ENCODE data around the gene ZNF629.

ZNF629 gene

DNA sequence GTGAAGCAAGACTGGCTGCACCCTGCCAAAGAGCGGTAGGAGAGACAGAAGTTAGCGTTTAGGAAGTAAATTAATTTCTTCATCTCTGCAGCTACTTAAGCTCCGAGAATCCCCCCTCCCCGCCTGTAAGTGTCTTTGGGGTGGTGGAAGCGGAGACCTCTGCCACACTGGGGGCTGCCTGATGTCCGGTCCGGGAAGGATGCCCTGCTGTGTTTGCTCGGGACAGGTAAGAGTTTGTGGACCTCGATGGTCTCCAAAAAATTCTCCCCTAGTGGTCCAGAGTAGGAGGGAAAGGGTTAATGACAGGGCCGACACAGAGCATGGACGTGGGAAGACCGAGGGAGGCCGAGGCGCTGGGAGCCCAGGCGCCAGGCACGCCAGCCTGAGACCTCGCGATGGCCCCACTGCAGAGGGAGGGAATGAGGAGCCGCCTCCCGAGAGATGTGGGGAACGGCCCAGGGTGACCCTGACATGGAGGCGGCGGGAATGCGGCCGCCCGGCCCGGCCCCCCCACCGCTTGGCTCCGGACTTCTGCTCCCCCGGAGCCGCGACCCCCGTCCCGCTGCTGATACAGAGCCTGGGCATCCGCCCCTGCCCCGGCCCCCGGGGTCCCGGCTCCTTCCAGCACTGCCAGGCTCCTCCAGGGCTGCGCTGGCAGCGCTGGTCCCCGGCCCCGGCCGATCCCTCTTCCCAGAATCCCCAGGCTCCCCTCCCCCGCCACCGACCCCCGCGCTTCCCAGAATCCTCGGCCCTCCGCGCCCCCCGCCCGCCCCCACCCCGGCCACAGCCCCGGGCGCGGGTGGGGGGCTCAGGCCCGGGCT, 680 bp downstream of the ZNF629 start:
- no peak for DNase-seq (ENCODE audit: low read depth, low spot score)

GRCh38 chr16:30785126-30786106, 1.6 kb downstream of the ZNF629 start:
- DNase-seq (ENCODE audit: low read depth, low spot score), result no peak

- no peak for DNase-seq (ENCODE audit: low read depth, low spot score)
These were observed 2.8 kb downstream of the ZNF629 start for GRCh38 chr16:30784215-30784614.

- no peak for DNase-seq (ENCODE audit: low read depth, low spot score)
These were observed 3.5 kb downstream of the ZNF629 start for GRCh38 chr16:30783280-30784109.

- DNase-seq (ENCODE audit: low read depth, low spot score), result no peak
These were observed 4.3 kb downstream of the ZNF629 start for GRCh38 chr16:30782486-30783279.

GRCh38 chr16:30780549-30780948, 6.5 kb downstream of the ZNF629 start:
- DNase-seq (ENCODE audit: low read depth, low spot score), result no peak

- DNase-seq (ENCODE audit: low read depth, low spot score), result no peak
These were observed 7.0 kb downstream of the ZNF629 start for GRCh38 chr16:30780021-30780420.

GRCh38 chr16:30779596-30779995, 7.4 kb downstream of the ZNF629 start:
- DNase-seq (ENCODE audit: low read depth, low spot score), result no peak

DNA sequence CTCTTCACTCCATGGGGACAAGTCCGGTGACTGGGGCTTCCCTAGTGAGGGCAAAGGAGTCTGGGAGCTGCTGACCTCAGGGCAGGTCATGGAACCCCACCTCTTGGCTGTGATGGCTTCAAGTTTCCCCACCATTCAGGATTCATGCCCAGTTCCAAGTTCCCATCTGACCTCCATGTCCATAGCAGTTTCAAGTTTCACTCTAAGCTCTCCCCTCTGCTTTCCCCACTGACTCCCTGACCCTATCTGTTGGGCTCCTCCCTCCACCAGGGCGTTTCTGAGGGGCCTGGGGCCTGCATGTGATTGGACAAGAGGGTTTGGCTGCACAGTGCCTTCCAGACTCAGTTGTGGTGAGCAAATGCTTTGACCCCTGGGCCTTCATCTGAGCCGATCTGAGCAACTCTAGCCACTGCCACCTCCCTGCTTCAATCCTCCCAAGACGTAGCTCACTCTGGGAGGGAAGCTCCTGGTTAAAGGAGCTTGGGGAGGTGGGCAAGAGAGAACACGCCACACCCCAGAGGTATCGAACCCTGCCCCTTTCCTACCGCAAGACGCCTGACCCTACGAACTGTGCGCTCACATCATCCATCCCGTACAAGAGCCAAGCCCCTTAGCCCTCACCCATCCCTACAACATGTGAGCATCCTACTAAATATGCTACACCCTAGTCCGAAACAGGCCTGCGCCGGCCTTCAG, 8.3 kb downstream of the ZNF629 start:
- DNase-seq (ENCODE audit: low read depth, low spot score), result no peak

GRCh38 chr16:30777591-30778297, 9.3 kb downstream of the ZNF629 start:
- no peak for DNase-seq (ENCODE audit: low read depth, low spot score)

- no peak for DNase-seq (ENCODE audit: low read depth, low spot score)
These were observed 11.4 kb downstream of the ZNF629 start for GRCh38 chr16:30775392-30776188.

GRCh38 chr16:30775131-30775391, 11.9 kb downstream of the ZNF629 start:
- DNase-seq (ENCODE audit: low read depth, low spot score), result no peak

DNA sequence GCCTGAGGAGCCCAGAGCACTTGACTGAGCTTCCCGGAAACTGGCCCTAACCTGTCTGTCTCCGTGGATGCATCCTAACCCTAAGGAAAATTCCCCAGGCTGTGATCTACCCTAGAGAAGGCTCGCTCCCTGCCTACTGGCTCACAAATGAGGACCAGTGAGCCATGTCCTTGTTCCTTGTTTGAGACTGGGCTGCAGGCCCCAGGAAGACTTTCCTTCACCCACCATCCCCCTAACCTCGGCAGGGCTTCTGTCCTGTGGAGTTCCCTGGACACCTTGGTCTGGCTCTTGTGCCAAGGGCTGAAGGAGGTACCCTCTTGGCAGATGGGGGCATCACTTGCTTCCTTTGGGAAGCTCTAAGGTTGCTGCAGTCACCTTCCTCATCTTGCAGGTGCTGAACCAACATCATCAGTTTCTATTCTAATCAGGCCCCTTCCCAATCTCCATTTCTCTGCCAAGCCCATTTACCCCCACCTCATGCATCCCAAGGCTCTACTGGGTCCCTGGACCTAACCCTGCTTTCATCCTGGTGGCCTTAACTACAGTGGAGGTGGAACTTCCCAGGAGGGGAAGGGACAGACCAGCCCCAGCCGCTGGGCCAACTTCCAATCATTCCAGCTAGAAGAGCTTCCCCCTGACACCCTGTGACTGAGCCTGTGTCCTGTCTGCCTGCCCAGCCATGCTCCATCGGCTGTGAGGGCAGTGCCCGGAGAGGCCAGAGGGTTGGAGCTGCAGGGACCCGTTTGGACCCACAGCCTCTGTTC, 12.5 kb downstream of the ZNF629 start:
- DNase-seq (ENCODE audit: low read depth, low spot score), result no peak

DNA sequence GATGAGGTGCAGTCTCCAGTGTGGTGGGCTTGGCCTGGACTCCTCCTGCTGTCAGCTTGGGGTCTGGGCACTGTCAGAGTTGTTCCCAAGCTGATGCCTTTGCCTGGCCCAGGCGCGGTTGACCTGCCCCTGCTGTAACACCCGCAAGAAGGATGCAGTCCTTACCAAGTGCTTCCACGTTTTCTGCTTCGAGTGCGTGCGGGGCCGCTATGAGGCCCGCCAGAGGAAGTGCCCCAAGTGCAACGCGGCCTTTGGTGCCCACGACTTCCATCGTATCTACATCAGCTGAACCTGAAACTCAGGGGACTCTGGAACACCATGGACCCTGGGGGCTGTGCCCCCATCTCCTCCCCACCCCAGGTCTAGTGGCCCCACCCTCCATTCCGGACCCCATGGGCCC, 13.2 kb downstream of the ZNF629 start:
- DNase-seq (ENCODE audit: low read depth, low spot score), result no peak

GRCh38 chr16:30771726-30772125, 15.3 kb downstream of the ZNF629 start:
- DNase-seq (ENCODE audit: low read depth, low spot score), result no peak

GRCh38 chr16:30769379-30770089, 17.5 kb downstream of the ZNF629 start:
- DNase-seq (ENCODE audit: low read depth, low spot score), result no peak

DNA sequence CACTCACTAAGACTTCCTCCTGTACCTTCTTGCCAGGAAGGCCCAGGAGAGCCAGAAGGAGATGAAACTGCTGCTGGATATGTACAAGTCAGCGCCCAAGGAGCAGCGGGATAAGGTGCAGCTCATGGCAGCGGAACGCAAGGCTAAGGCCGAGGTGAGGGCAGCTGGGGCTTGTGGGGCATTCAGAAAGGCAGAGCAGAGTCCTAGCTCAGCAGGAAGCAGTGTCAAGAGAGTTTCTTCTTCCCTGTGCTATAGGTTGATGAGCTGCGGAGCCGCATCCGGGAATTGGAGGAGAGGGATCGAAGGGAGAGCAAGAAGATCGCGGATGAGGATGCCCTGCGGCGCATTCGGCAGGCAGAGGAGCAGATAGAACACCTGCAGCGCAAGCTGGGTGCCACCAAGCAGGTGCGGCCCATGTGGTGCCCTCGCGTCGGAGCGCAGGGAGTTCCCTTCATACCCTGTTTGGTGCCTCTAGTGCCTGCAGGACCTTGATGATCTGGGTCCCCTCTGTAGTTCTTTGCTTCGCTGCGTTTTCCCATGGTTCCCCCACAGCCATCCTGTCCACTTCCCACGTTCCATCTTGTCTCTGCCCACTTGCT, 18.3 kb downstream of the ZNF629 start:
- no peak for DNase-seq (ENCODE audit: low read depth, low spot score)
